Fibroblast of lung (primary cell): ENCODE data around the gene FBXO34. TPM values are rescaled to one million over a fixed set of nuclear protein-coding genes. Genes with fewer than 3 reads are reported as not detected.
A peak's percentile ranks its signal among the peaks of the same experiment; 100 is the strongest.

Experiments
- DNase-seq, 2 donors: peaks; one replicate each; pipeline versions ENCODE4 v3.0.0 to v3.0.0-alpha.2; 2010; ENCODE audit warnings: low read depth in 2 of 2
- H2AFZ ChIP-seq: 2 replicates; pipeline ENCODE4 v1.5.1; 2012; ENCODE audit warnings: low read length, control low read depth, inconsistent platforms
- H3K27ac ChIP-seq: 2 replicates; pipeline ENCODE4 v1.5.1; 2011; ENCODE audit warnings: low read length, control low read depth; ENCODE audit not compliant: insufficient read depth
- H3K27me3 ChIP-seq: 2 replicates; pipeline ENCODE4 v1.5.1; 2011; ENCODE audit warnings: mild to moderate bottlenecking, low read length; ENCODE audit not compliant: control insufficient read depth, insufficient read depth
- H3K36me3 ChIP-seq: 2 replicates; pipeline ENCODE4 v1.5.1; 2011; ENCODE audit warnings: low read length; ENCODE audit not compliant: control insufficient read depth, insufficient read depth
- H3K4me1 ChIP-seq: 2 replicates; pipeline ENCODE4 v1.5.1; 2011; ENCODE audit warnings: low read length; ENCODE audit not compliant: control insufficient read depth, insufficient read depth; ENCODE audit errors: extremely low read depth
- H3K4me2 ChIP-seq: 2 replicates; pipeline ENCODE4 v1.5.1; 2011; ENCODE audit warnings: low read length, control low read depth; ENCODE audit not compliant: insufficient read depth; ENCODE audit errors: extremely low read depth
- H3K4me3 ChIP-seq, 4 experiments: fragments of 200-600 bp in 1 of 4; sonication (generic) in 1 of 4; replicated peaks in 1 of 4; 2 replicates each; pipeline ENCODE4 v1.5.1; 2011 to 2016; ENCODE audit warnings: low read length in 4 of 4, low read depth in 3 of 4, mild to moderate bottlenecking in 3 of 4, control low read depth in 2 of 4, inconsistent platforms in 1 of 4, mixed read lengths in 1 of 4; ENCODE audit not compliant: insufficient read depth in 1 of 4; ENCODE audit errors: control extremely low read depth in 1 of 4
- H3K79me2 ChIP-seq: 2 replicates; pipeline ENCODE4 v1.5.1; 2012; ENCODE audit warnings: mild to moderate bottlenecking, low read length, inconsistent platforms; ENCODE audit not compliant: control insufficient read depth, insufficient read depth
- H3K9ac ChIP-seq: 2 replicates; pipeline ENCODE4 v1.5.1; 2011; ENCODE audit warnings: mild to moderate bottlenecking, low read length, control low read depth; ENCODE audit not compliant: insufficient read depth
- H3K9me3 ChIP-seq: 2 replicates; pipeline ENCODE4 v1.5.1; 2012; ENCODE audit warnings: low read depth, low read length; ENCODE audit not compliant: control insufficient read depth, insufficient read depth
- H4K20me1 ChIP-seq: 2 replicates; pipeline ENCODE4 v1.5.1; 2011; ENCODE audit warnings: low read length; ENCODE audit not compliant: control insufficient read depth, insufficient read depth; ENCODE audit errors: extremely low read depth
- CTCF ChIP-seq, 2 donors: IDR thresholded peaks in 1 of 2; conservative IDR thresholded peaks in 1 of 2; 1 replicate in 1 of 2; 2 replicates in 1 of 2; pipeline ENCODE4 v1.5.1; 2011 to 2012; ENCODE audit warnings: low read length in 2 of 2, control low read depth in 1 of 2, inconsistent platforms in 1 of 2, low read depth in 1 of 2, mild to moderate bottlenecking in 1 of 2
- EZH2 ChIP-seq: IDR thresholded peaks from 2 replicates; pipeline ENCODE4 v1.5.1; 2012; ENCODE audit warnings: low read length, control low read depth, mild to moderate bottlenecking; ENCODE audit errors: missing control alignments
- polyA plus RNA-seq, 2 donors: library from polyadenylated mRNA; depleted of rRNA in 1 of 2; stranded (reverse) in 1 of 2; unstranded in 1 of 2; fragments of >200 nt; gene quantifications; 2 replicates each; pipeline ENCODE4 v1.2.1, GENCODE V29; 2011 to 2012; ENCODE audit warnings: missing spikeins in 1 of 2
- total RNA-seq: library from RNA; depleted of rRNA; stranded (reverse); fragments of >200 nt; gene quantifications from 2 replicates; pipeline ENCODE4 v1.2.1, GENCODE V29; 2014

Gene FBXO34
- total and polyA plus RNA-seq, 2 donors (not counting 1 experiment from before 2014, with no cell fraction given) = 20.8 to 29.1 TPM

- Histone ChIP-seq H3K27me3 (no peaks in the 10 kb centered on the region), H4K20me1 (no peaks in the 10 kb centered on the region), H3K4me3 (no peak overlapping the region), H3K4me2 (no peak overlapping the region), H2AFZ (no peak overlapping the region), H3K9ac (no peak overlapping the region), H3K79me2 (no peaks in the 10 kb centered on the region), H3K9me3 (no peaks in the 10 kb centered on the region), H3K27ac (no peak overlapping the region), H3K36me3 (no peaks in the 10 kb centered on the region), H3K4me1 (no peaks in the 10 kb centered on the region)
- DNase-seq = no peak
- TF ChIP-seq EZH2 (no peak), CTCF (conservative IDR thresholded peaks at IDR 0.05 in 1 of 2, IDR thresholded peaks at IDR 0.05 in 1 of 2; ENCODE audit: low read depth in 1 of 2, low read length in 2 of 2) (no peak)
These were observed 27.8 kb upstream of the FBXO34 start for GRCh38 chr14:55243386-55243785.

- Histone ChIP-seq H3K4me2 (no peak overlapping the region), H4K20me1 (no peaks in the 10 kb centered on the region), H3K9me3 (no peaks in the 10 kb centered on the region), H3K27me3 (no peaks in the 10 kb centered on the region), H3K4me1 (no peaks in the 10 kb centered on the region), H3K36me3 (no peaks in the 10 kb centered on the region), H3K9ac (no peak overlapping the region), H3K27ac (no peak overlapping the region), H3K79me2 (no peaks in the 10 kb centered on the region), H2AFZ (no peak overlapping the region), H3K4me3 (no peak overlapping the region)
- no peak for DNase-seq
- TF ChIP-seq EZH2 (no peak), CTCF (conservative IDR thresholded peaks at IDR 0.05 in 1 of 2, IDR thresholded peaks at IDR 0.05 in 1 of 2; ENCODE audit: low read depth in 1 of 2, low read length in 2 of 2) (no peak)
These were observed 27.4 kb upstream of the FBXO34 start for GRCh38 chr14:55243813-55244212.

GRCh38 chr14:55245657-55246268, 25.5 kb upstream of the FBXO34 start:
- Histone ChIP-seq H3K9me3 (no peaks in the 10 kb centered on the region), H3K4me1 (no peaks in the 10 kb centered on the region), H3K79me2 (no peaks in the 10 kb centered on the region), H3K4me2 (no peak overlapping the region), H3K27ac (no peak overlapping the region), H3K4me3 (no peak overlapping the region), H2AFZ (no peak overlapping the region), H3K36me3 (no peaks in the 10 kb centered on the region), H4K20me1 (no peaks in the 10 kb centered on the region), H3K27me3 (no peaks in the 10 kb centered on the region), H3K9ac (no peak overlapping the region)
- DNase-seq = peak; percentile 18 to 42
- TF ChIP-seq CTCF (conservative IDR thresholded peaks at IDR 0.05 in 1 of 2, IDR thresholded peaks at IDR 0.05 in 1 of 2; ENCODE audit: low read depth in 1 of 2, low read length in 2 of 2) (peak; percentile 72 to 84), EZH2 (no peak)
